NCI-H226 (cell line): ENCODE results near the gene PTCD2.

Experiments used
- DNase-seq: peaks from one replicate; pipeline ENCODE4 v3.0.0-alpha.2; 2015

The PTCD2 gene

GRCh38 chr5:72351376-72351775, 31.2 kb downstream of the PTCD2 start:
- no peak for DNase-seq

GRCh38 chr5:72352616-72353015, 32.4 kb downstream of the PTCD2 start:
- no peak for DNase-seq

GRCh38 chr5:72353046-72353445, 32.9 kb downstream of the PTCD2 start:
- DNase-seq = no peak

GRCh38 chr5:72355706-72356299, 35.6 kb downstream of the PTCD2 start:
- DNase-seq = peak; percentile 49

- DNase-seq = no peak
Measured at GRCh38 chr5:72356361-72356760, 36.2 kb downstream of the PTCD2 start.

GRCh38 chr5:72358925-72359324, 38.8 kb downstream of the PTCD2 start:
- DNase-seq = no peak

- DNase-seq = no peak
Measured at GRCh38 chr5:72359886-72360285, 39.7 kb downstream of the PTCD2 start.

GRCh38 chr5:72363166-72363802, 43.1 kb downstream of the PTCD2 start:
- DNase-seq = peak; percentile 85

GRCh38 chr5:72364171-72364570, 44.0 kb downstream of the PTCD2 start:
- DNase-seq = no peak

- no peak for DNase-seq
Measured at GRCh38 chr5:72364951-72365350, 44.8 kb downstream of the PTCD2 start.

GRCh38 chr5:72366324-72366976, 46.3 kb downstream of the PTCD2 start:
- DNase-seq = peak; percentile 69

- DNase-seq = no peak
Measured at GRCh38 chr5:72368271-72368670, 48.1 kb downstream of the PTCD2 start.

GRCh38 chr5:72369301-72369700, 49.1 kb downstream of the PTCD2 start:
- peak; percentile 22 for DNase-seq

GRCh38 chr5:72369711-72370110, 49.5 kb downstream of the PTCD2 start:
- no peak for DNase-seq

GRCh38 chr5:72372331-72372730, 52.2 kb downstream of the PTCD2 start:
- DNase-seq = no peak

- no peak for DNase-seq
Measured at GRCh38 chr5:72372923-72373322, 52.8 kb downstream of the PTCD2 start.

GRCh38 chr5:72374844-72375243, 54.7 kb downstream of the PTCD2 start:
- DNase-seq = no peak

GRCh38 chr5:72376381-72376780, 56.2 kb downstream of the PTCD2 start:
- DNase-seq = peak; percentile 33

- peak; percentile 41 for DNase-seq
Measured at GRCh38 chr5:72377910-72378638, 57.9 kb downstream of the PTCD2 start.

GRCh38 chr5:72378639-72379289, 58.6 kb downstream of the PTCD2 start:
- DNase-seq = peak; percentile 91

GRCh38 chr5:72379936-72380335, 59.8 kb downstream of the PTCD2 start:
- peak; percentile 46 for DNase-seq

- DNase-seq = no peak
Measured at GRCh38 chr5:72380492-72381274, 60.5 kb downstream of the PTCD2 start.
